Panc1 (cell line): Measurements from ENCODE around the gene UNC80.

Source experiments
- POLR2AphosphoS5 ChIP-seq: IDR thresholded peaks from 2 replicates; pipeline ENCODE4 v1.6.1; 2012; ENCODE audit warnings: mild to moderate bottlenecking, low read depth, low read length, moderate library complexity
- SIN3A ChIP-seq: IDR thresholded peaks from 2 replicates; pipeline ENCODE4 v1.6.1; 2012; ENCODE audit warnings: low read depth, mild to moderate bottlenecking, low read length, moderate library complexity, borderline replicate concordance; ENCODE audit not compliant: insufficient read depth
- TCF7L2 ChIP-seq: IDR thresholded peaks from 2 replicates; pipeline ENCODE4 v1.6.1; 2011; ENCODE audit warnings: mild to moderate bottlenecking, low read depth, low read length, inconsistent platforms
- TF ChIP-seq, protein P1 (sequence below): fragments of 450-650 bp; IDR thresholded peaks from 2 replicates; pipeline ENCODE4 v1.5.1; 2017; ENCODE audit warnings: mild to moderate bottlenecking
- TF ChIP-seq, protein P2 (sequence below), 2 experiments: IDR thresholded peaks; 2 replicates each; pipeline ENCODE4 v1.6.1; 2011 to 2012; ENCODE audit warnings: low read depth in 2 of 2, control low read depth in 1 of 2, low read length in 1 of 2, mild to moderate bottlenecking in 1 of 2, moderate library complexity in 1 of 2; ENCODE audit not compliant: insufficient read depth in 1 of 2

DNA sequence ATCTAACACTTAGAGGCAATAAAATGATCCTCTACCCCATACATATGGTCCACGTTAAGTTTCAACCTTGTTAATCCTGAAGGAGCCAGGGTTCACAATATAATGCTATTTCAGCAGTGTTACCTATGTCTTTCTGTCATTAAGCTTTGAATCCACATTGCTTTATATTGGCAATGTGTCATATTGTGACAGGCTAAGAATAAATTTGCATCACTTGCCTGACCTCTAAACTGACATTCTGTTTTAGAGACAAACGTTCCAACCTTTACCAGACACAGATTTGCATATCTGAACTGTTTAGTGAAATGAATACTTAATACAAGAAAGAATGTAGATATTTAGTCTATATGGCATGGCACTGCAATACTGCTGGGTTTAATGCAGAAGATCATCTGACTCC is 98.4 kb downstream of the UNC80 start:
- TF ChIP-seq, protein P1, sequence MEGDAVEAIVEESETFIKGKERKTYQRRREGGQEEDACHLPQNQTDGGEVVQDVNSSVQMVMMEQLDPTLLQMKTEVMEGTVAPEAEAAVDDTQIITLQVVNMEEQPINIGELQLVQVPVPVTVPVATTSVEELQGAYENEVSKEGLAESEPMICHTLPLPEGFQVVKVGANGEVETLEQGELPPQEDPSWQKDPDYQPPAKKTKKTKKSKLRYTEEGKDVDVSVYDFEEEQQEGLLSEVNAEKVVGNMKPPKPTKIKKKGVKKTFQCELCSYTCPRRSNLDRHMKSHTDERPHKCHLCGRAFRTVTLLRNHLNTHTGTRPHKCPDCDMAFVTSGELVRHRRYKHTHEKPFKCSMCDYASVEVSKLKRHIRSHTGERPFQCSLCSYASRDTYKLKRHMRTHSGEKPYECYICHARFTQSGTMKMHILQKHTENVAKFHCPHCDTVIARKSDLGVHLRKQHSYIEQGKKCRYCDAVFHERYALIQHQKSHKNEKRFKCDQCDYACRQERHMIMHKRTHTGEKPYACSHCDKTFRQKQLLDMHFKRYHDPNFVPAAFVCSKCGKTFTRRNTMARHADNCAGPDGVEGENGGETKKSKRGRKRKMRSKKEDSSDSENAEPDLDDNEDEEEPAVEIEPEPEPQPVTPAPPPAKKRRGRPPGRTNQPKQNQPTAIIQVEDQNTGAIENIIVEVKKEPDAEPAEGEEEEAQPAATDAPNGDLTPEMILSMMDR, result no peak
- TF ChIP-seq, protein P2, sequence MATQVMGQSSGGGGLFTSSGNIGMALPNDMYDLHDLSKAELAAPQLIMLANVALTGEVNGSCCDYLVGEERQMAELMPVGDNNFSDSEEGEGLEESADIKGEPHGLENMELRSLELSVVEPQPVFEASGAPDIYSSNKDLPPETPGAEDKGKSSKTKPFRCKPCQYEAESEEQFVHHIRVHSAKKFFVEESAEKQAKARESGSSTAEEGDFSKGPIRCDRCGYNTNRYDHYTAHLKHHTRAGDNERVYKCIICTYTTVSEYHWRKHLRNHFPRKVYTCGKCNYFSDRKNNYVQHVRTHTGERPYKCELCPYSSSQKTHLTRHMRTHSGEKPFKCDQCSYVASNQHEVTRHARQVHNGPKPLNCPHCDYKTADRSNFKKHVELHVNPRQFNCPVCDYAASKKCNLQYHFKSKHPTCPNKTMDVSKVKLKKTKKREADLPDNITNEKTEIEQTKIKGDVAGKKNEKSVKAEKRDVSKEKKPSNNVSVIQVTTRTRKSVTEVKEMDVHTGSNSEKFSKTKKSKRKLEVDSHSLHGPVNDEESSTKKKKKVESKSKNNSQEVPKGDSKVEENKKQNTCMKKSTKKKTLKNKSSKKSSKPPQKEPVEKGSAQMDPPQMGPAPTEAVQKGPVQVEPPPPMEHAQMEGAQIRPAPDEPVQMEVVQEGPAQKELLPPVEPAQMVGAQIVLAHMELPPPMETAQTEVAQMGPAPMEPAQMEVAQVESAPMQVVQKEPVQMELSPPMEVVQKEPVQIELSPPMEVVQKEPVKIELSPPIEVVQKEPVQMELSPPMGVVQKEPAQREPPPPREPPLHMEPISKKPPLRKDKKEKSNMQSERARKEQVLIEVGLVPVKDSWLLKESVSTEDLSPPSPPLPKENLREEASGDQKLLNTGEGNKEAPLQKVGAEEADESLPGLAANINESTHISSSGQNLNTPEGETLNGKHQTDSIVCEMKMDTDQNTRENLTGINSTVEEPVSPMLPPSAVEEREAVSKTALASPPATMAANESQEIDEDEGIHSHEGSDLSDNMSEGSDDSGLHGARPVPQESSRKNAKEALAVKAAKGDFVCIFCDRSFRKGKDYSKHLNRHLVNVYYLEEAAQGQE (IDR thresholded peaks at IDR 0.05; ENCODE audit: insufficient read depth in 1 of 2, low read depth in 2 of 2, low read length in 1 of 2), result no peak
- TF ChIP-seq SIN3A (no peak), POLR2AphosphoS5 (no peak), TCF7L2 (no peak)
